ENCODE data around the gene CTAGE8. TPM values are rescaled to one million over a fixed set of nuclear protein-coding genes. Genes with fewer than 3 reads are reported as not detected.
"Not testable (repeated sequence)": the region's sequence is repeated elsewhere in the genome, so short reads cannot be mapped to it uniquely, and the experiment has no call there.

Gene CTAGE8
- total RNA-seq, 1 donor from 2014 or later: 0.54 TPM

DNA sequence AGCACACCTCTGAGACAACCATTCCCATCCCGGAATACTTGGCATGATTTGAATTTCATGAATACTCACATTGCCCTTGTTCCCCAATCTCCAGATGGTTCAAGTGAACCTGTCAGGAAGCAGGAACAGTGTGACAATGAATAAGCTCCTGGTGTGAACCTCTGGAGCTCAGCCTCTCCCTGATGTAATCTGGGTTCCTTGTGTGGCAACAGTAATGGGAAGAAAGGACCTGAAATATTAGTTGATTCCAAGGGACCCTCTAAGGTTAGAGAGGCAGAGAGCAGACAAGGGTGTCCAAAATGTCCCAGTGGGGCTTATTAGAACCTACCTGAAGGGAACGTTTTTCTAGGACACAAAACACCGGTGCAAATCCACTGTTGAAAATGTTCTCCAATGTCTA lies 13.0 kb downstream of the CTAGE8 start:
- no peaks in the 10 kb centered on the region for H3K9me3 Mint-ChIP-seq (ENCODE audit: unreplicated experiment)
- H3K4me3 Mint-ChIP-seq (ENCODE audit: unreplicated experiment): no peak overlapping the region
- no peaks in the 10 kb centered on the region for H3K36me3 Mint-ChIP-seq (ENCODE audit: unreplicated experiment)
- TF ChIP-seq, protein P1, sequence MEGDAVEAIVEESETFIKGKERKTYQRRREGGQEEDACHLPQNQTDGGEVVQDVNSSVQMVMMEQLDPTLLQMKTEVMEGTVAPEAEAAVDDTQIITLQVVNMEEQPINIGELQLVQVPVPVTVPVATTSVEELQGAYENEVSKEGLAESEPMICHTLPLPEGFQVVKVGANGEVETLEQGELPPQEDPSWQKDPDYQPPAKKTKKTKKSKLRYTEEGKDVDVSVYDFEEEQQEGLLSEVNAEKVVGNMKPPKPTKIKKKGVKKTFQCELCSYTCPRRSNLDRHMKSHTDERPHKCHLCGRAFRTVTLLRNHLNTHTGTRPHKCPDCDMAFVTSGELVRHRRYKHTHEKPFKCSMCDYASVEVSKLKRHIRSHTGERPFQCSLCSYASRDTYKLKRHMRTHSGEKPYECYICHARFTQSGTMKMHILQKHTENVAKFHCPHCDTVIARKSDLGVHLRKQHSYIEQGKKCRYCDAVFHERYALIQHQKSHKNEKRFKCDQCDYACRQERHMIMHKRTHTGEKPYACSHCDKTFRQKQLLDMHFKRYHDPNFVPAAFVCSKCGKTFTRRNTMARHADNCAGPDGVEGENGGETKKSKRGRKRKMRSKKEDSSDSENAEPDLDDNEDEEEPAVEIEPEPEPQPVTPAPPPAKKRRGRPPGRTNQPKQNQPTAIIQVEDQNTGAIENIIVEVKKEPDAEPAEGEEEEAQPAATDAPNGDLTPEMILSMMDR (IDR thresholded peaks at IDR 0.05; ENCODE audit: partially characterized antibody, unreplicated experiment): no peak
- H3K27me3 Mint-ChIP-seq (ENCODE audit: unreplicated experiment): no peaks in the 10 kb centered on the region
- no peak overlapping the region for H3K27ac Mint-ChIP-seq (ENCODE audit: unreplicated experiment)
- no peak for DNase-seq
- peaks cover 4% of the 10 kb centered on the region for H3K4me1 Mint-ChIP-seq (ENCODE audit: low read depth, unreplicated experiment)

DNA sequence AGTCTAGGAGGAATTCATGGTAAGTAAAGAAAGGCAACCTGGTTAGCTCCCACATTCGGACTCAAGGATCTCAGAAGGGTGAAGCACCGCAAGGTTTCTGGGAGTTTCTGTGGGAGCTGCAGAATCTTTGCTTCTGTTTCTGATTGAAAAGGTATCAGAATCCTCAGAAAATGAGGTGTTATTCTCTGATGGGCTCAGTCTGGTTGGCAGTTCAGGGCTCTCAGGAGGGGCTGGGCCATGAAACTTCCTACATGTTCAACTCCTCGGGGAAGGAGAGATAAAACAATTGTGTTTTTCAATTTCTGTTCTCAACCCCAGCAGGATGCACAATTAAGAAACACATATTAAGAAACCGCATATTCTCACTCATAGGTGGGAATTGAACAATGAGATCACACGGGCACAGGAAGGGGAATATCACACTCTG lies 13.6 kb downstream of the CTAGE8 start:
- Mint-ChIP-seq H3K4me1 (ENCODE audit: low read depth, unreplicated experiment) (peaks cover 4% of the 10 kb centered on the region), H3K27ac (ENCODE audit: unreplicated experiment) (no peak overlapping the region), H3K4me3 (ENCODE audit: unreplicated experiment) (no peak overlapping the region), H3K27me3 (ENCODE audit: unreplicated experiment) (no peaks in the 10 kb centered on the region), H3K9me3 (ENCODE audit: unreplicated experiment) (no peaks in the 10 kb centered on the region), H3K36me3 (ENCODE audit: unreplicated experiment) (no peaks in the 10 kb centered on the region)
- no peak for DNase-seq
- TF ChIP-seq, protein P1 (IDR thresholded peaks at IDR 0.05; ENCODE audit: partially characterized antibody, unreplicated experiment): no peak

DNA sequence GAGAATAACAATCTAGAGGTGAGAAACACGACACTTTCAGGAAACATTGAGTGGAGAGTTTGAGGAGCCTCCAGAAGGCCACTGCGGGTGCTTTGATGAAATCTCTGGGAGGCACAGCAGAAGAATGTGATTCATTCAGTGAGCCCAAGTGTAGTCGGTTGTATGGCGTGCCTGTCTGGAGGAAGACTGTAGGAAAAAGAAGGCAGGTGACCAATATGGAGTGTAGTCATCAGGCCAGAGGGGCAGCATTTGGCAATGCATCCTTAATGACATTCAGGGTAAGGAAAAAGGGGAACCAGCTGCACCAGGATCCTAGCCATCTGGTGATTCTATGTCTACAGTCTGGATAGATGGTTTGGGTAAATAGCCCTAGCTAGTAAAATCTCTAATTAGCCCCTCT lies 16.8 kb downstream of the CTAGE8 start:
- H3K36me3 Mint-ChIP-seq (ENCODE audit: unreplicated experiment); H3K27me3 Mint-ChIP-seq (ENCODE audit: unreplicated experiment): not testable (repeated sequence)

DNA sequence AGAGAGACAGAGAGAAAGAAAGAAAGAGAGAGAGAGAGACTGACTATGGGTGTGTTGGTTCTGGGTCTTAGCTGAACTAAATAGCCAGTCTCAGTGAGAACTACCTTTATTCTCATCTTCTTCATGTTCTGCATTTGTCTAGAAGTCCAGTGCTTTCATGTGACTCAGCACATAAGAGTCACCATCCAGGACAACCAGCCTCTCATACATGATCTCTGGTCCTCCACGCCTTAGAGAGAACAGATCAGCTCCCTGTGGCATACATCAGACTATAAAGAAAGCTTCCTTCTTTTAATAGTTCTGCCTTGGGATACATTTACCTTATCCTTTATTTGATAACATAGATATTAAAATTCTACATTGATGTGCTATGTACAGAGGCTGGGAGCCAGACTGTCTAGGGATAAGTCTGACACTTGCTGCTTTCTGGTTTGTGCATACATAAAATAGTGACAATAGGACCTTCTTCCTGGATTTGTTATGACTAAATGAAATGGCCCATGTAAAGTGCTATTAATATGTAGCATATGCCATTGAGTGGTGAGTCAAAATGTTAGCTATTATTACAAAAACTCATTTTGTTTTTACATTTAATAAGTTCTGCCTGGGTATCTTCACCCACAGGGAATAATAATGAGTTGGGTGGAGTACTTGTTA lies 21.3 kb downstream of the CTAGE8 start:
- H3K4me1 Mint-ChIP-seq (ENCODE audit: low read depth, unreplicated experiment); H3K27ac Mint-ChIP-seq (ENCODE audit: unreplicated experiment); DNase-seq; H3K27me3 Mint-ChIP-seq (ENCODE audit: unreplicated experiment); H3K4me3 Mint-ChIP-seq (ENCODE audit: unreplicated experiment); H3K36me3 Mint-ChIP-seq (ENCODE audit: unreplicated experiment); H3K9me3 Mint-ChIP-seq (ENCODE audit: unreplicated experiment): not testable (repeated sequence)

More for the DNA sequence above, 16.8 kb downstream of the CTAGE8 start:
- not testable (repeated sequence) for H3K4me3 Mint-ChIP-seq (ENCODE audit: unreplicated experiment); H3K27ac Mint-ChIP-seq (ENCODE audit: unreplicated experiment); DNase-seq; H3K4me1 Mint-ChIP-seq (ENCODE audit: low read depth, unreplicated experiment); H3K9me3 Mint-ChIP-seq (ENCODE audit: unreplicated experiment)

DNA sequence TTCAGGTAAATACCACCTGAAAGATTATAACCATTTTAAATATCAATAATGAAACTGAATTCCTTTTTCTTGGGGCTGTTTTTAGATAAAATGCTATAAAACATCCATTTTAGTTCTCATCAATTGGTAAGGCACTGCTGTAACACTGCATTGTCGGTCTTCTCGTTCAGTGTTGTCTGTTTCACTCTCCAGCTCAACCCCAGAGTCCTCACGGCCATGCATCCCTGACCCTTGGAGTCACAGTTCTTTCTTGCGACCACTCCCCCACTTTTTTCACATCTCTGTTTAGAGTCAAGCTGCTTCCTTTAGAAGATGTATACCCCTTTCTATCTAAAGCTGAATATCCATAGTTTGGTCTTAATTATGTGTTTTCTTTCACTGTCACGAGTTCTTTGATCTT lies 22.1 kb downstream of the CTAGE8 start:
- not testable (repeated sequence) for H3K27me3 Mint-ChIP-seq (ENCODE audit: unreplicated experiment); H3K9me3 Mint-ChIP-seq (ENCODE audit: unreplicated experiment); DNase-seq; H3K36me3 Mint-ChIP-seq (ENCODE audit: unreplicated experiment); H3K4me3 Mint-ChIP-seq (ENCODE audit: unreplicated experiment); H3K27ac Mint-ChIP-seq (ENCODE audit: unreplicated experiment); H3K4me1 Mint-ChIP-seq (ENCODE audit: low read depth, unreplicated experiment)

DNA sequence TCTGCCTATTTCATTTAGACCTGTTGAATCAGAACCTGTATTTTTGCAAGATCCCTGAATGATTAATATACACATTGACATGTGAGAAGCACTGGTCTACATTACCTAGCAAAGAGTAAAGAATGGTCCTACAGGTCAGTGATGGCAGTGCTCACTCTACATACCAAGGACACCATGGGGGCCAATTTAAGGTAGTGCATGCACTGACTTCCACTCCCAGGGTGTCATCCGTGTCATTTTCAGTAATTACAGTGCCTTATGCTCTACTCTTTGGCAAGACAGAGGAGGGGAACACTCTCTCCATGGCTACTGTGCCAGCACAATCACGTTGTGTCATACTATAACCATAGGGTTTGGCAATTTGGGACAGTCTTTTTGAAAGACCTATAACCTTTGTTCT lies 23.7 kb downstream of the CTAGE8 start:
- H3K27me3 Mint-ChIP-seq (ENCODE audit: unreplicated experiment); H3K9me3 Mint-ChIP-seq (ENCODE audit: unreplicated experiment); H3K36me3 Mint-ChIP-seq (ENCODE audit: unreplicated experiment); H3K27ac Mint-ChIP-seq (ENCODE audit: unreplicated experiment); H3K4me3 Mint-ChIP-seq (ENCODE audit: unreplicated experiment); H3K4me1 Mint-ChIP-seq (ENCODE audit: low read depth, unreplicated experiment); DNase-seq: not testable (repeated sequence)

DNA sequence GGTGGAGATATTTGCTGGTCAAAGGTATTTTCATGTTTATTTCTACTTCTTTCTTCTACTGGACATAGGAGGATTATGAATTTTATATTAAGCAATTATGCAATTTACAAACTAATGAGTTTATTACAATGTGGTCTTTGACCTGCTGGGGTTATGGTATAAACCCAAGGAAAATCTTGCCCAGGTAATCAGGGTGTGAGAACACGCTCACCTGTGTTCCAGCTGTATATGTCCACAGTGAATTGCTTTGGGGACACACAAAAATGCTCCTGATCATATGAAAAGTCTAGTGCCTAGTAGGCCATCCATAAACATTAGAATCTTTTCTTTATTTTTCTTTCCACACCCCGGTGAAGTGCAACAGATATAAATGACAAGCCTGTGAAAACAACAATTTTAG lies 29.7 kb downstream of the CTAGE8 start, which contains the start of gene OR2A42:
Gene OR2A42 (minus strand): TSS at position 241 of the 400 bp plus-strand sequence. CDS start 6,762 bp downstream, outside the sequence.
- not testable (repeated sequence) for H3K9me3 Mint-ChIP-seq (ENCODE audit: unreplicated experiment); H3K4me1 Mint-ChIP-seq (ENCODE audit: low read depth, unreplicated experiment); H3K27ac Mint-ChIP-seq (ENCODE audit: unreplicated experiment); H3K4me3 Mint-ChIP-seq (ENCODE audit: unreplicated experiment); DNase-seq; H3K27me3 Mint-ChIP-seq (ENCODE audit: unreplicated experiment); H3K36me3 Mint-ChIP-seq (ENCODE audit: unreplicated experiment)

DNA sequence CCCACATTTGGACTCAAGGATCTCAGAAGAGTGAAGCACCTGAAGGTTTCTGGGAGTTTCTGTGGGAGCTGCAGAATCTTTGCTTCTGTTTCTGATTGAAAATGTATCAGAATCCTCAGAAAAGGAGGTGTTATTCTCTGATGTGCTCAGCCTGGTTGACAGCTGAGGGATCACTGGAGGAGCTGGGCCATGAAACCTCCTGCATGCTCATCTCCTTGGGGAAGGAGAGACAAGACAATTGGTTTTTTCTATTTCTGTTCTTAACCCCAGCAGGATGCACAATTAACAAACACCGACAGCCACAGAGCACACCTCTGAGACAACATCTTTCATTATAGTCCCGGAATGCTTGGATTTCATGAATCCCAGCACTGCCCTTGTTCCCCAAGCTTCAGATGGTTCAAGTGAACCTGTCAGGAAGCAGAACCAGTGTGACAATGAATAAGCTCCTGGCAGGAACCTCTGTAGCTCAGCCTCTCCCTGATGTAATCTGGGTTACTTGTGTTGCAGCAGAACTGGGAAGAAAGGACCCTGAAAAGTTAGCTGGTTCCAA lies 30.5 kb downstream of the CTAGE8 start:
- H3K9me3 Mint-ChIP-seq (ENCODE audit: unreplicated experiment); H3K4me3 Mint-ChIP-seq (ENCODE audit: unreplicated experiment); H3K36me3 Mint-ChIP-seq (ENCODE audit: unreplicated experiment); H3K27me3 Mint-ChIP-seq (ENCODE audit: unreplicated experiment); H3K27ac Mint-ChIP-seq (ENCODE audit: unreplicated experiment); H3K4me1 Mint-ChIP-seq (ENCODE audit: low read depth, unreplicated experiment); DNase-seq: not testable (repeated sequence)

DNA sequence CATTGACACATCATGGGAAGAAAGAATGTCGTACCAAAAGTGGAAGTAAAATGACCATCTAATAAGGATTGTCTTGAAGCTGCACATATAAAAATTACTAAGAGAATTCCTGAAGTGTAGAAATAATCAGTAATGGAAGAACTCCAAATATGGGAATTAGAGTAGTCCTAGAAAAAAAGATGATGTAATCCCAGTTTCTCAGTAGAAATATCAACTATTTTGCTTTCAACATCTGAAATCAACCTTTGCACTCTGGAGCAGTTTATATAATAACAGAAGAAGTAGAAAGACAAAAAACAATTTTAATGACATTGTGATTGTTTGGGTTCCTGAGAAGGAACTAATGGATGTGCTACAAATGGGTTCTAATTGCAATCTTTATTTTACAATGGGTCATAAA lies 36.0 kb downstream of the CTAGE8 start:
- H3K36me3 Mint-ChIP-seq (ENCODE audit: unreplicated experiment); H3K4me3 Mint-ChIP-seq (ENCODE audit: unreplicated experiment); H3K27me3 Mint-ChIP-seq (ENCODE audit: unreplicated experiment); H3K4me1 Mint-ChIP-seq (ENCODE audit: low read depth, unreplicated experiment); H3K27ac Mint-ChIP-seq (ENCODE audit: unreplicated experiment); H3K9me3 Mint-ChIP-seq (ENCODE audit: unreplicated experiment); DNase-seq: not testable (repeated sequence)

DNA sequence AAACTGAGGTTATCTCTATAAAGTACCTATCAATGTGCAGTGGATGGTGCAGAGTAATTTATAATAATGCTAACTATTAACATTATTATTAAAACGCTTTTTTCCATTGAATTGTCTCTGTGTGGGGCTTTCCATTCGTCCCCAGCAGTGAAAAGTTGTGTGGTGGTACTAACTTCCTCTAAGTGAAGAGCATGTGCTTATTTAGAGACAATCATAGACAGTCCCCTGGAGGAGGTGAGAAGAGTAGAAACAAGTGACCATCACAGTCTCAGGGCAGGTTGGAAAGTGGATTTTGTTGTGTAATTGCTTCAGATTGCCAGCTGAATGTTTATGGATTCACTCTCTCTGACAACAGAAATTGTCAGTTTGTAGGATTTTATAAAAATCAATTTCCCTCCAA lies 38.1 kb downstream of the CTAGE8 start:
- DNase-seq; H3K36me3 Mint-ChIP-seq (ENCODE audit: unreplicated experiment); H3K9me3 Mint-ChIP-seq (ENCODE audit: unreplicated experiment); H3K4me1 Mint-ChIP-seq (ENCODE audit: low read depth, unreplicated experiment); H3K4me3 Mint-ChIP-seq (ENCODE audit: unreplicated experiment); H3K27ac Mint-ChIP-seq (ENCODE audit: unreplicated experiment); H3K27me3 Mint-ChIP-seq (ENCODE audit: unreplicated experiment): not testable (repeated sequence)

DNA sequence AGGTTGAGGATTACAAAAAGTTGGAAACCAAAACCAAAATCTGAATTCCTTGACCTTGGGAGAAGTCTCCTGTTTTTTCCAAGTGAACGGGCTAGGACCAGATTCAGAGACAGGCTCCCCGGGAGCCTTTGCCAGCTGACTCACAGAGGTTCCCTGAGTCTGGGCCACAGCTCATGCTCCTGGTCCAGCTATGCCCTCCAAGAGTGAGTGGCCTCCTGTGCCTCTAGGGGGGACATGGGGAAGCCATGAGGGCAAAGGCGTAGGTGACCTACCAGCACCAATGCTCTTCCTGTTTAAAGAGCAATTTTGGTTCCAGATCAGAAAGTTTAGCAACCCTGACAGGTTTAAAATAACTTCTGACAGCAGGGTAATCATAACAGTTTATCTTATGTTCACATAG lies 40.3 kb downstream of the CTAGE8 start:
- H3K4me3 Mint-ChIP-seq (ENCODE audit: unreplicated experiment); H3K27me3 Mint-ChIP-seq (ENCODE audit: unreplicated experiment); H3K27ac Mint-ChIP-seq (ENCODE audit: unreplicated experiment); H3K4me1 Mint-ChIP-seq (ENCODE audit: low read depth, unreplicated experiment); DNase-seq; H3K36me3 Mint-ChIP-seq (ENCODE audit: unreplicated experiment); H3K9me3 Mint-ChIP-seq (ENCODE audit: unreplicated experiment): not testable (repeated sequence)

All from glutamatergic neuron (in vitro differentiated cells).